NOMO-1 treated with DMSO at 0.1 percent for 48 hours (cell line): ENCODE data around the gene GIT1.
"Not testable (repeated sequence)": the region's sequence is repeated elsewhere in the genome, so short reads cannot be mapped to it uniquely, and the experiment has no call there.

Experiments
- DNase-seq: peaks from one replicate; lab custom pipeline; 2025; ENCODE audit not compliant: unreplicated experiment; lab: John Stamatoyannopoulos, UW

GIT1 gene

GRCh38 chr17:29567554-29568330 is 21.7 kb downstream of the GIT1 start:
- DNase-seq, result peak; percentile 75

DNA sequence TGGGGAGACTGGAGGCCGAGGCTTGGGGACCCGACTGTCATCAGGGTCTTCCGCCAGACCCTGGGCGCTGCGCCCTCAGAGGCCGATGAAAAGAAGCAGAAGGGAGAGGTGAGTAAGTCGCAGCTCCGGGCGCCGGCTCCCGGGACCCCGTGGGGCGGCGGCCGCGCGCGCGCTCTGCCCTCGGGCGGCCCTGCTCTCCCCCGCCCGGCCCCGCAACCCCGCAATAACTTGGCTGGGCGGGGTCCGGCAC is 22.2 kb downstream of the GIT1 start:
- DNase-seq, result no peak

DNA sequence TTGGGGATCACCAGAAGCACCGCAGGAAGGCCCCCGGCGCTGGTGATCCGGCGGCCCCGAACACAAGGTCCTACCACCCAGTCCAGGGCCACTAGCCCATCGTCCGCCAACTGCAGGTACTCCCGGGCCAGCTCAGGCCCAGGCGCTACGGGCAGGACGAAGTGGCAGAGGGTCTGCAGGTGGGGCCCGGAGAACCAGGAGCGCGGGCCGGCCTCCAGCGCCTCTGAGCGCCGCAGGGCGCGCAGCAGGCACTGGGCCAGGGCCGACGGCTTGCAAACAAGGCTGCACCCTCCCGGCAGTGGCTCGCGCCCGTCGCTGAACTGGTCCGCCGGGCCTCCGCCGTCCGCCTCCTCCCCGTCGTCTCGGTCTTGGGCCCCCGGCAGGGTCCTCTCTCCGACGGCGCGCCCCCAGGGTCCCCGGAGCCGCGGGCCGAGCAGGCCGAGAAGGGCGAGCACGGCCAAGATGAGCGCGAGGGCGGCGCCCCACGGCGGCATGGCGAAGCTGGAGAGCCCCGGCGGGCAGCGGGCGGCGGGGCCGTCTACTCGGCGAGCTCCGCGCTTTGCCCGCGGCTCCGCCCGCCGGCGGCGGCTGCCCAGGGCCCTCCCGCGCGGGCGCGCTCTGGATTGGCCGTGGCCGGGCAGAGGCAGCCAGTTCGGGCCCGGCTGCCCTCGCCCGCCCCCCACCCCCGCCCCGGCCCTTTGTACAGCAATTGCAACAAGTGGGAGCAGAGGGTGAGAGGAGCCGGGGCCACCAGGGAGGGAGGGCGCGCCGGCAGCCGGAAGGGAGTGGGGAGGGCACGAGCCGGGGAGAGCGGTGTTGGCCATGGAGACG is 22.8 kb downstream of the GIT1 start, which contains the start of gene ABHD15:
Gene ABHD15, minus strand, starts transcription at position 565 of the 831 bp plus-strand sequence. Its CDS starts 71 bp downstream, at position 494.
- peak; percentile 73 for DNase-seq

DNA sequence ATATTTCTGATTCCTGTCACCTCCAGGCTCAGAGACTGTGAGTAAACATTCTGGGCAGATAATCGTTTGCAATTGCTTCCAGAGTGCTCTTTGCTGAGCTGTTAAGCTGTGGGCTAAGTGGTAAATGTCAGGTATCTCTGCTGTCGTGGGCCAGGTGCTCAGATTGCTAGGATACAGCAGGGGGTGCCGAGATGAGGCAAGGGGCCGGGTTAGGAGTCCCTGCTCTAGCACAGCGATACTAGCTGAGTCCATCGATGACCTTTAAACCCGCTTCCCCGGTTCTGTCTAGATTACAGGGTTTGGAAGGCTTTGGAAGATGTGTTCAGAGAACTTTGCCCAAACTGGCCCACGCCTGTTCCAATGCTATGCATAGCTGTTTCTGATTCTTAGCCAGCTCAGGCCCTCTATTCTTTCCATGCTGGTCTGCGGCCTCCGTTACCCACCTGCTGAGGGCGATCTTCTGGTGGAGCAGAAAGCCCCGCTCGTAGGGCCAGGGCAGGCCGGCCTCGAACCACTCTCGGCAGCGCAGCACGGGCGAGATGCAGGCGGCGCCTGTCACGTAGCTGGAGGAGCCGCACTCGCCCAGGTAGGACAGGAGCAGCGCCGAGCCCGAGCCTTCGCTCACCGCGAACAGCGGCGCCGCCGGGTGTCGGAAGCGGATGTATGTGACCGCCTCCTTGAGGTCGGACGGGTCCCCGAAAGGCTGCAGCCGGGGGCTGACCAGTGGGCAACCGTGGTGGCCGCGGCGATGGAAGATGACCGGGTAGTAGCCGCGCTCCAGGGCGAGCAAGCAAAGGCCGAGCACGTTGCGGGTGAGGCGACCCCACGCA is 23.6 kb downstream of the GIT1 start:
- DNase-seq, result peak; percentile 25

DNA sequence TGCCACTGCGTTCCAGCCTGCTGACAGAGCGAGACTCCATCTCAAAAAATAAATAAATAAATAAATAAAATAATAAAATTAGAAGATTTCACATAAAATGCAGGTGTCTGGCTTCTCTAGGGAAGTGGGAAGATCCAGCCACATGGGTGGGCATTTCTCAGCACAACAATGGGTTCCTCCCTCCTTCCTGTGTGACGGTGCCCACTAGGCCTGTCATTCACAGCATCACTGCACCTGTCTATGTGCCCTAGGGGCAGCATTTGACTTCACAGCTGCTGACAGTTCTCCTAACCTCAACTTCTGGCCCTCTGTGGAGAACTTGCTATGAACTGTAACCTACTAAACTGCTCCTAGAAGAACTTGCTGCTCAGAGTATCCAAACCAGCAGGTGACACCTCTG is 25.6 kb downstream of the GIT1 start:
- no peak for DNase-seq

DNA sequence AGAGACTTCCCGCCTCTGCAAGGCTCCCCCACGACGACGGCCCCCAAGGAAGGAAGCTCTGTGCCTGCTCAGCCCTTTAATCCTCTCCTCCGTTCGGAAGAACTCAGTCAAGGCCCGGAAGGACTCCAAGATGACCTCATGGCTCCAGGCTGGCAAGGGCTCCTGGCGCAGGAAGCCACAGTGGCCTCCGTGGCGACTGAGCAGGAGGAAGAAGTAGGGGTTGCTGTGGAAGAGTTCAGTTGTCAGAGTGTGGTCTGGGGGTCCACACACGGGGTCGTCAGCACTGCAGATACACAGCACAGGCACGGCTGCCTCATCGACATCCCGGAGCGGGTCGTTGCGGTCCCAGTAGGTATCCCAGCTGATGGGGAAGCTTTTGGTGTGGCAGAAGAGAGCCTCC is 26.8 kb downstream of the GIT1 start:
- no peak for DNase-seq

DNA sequence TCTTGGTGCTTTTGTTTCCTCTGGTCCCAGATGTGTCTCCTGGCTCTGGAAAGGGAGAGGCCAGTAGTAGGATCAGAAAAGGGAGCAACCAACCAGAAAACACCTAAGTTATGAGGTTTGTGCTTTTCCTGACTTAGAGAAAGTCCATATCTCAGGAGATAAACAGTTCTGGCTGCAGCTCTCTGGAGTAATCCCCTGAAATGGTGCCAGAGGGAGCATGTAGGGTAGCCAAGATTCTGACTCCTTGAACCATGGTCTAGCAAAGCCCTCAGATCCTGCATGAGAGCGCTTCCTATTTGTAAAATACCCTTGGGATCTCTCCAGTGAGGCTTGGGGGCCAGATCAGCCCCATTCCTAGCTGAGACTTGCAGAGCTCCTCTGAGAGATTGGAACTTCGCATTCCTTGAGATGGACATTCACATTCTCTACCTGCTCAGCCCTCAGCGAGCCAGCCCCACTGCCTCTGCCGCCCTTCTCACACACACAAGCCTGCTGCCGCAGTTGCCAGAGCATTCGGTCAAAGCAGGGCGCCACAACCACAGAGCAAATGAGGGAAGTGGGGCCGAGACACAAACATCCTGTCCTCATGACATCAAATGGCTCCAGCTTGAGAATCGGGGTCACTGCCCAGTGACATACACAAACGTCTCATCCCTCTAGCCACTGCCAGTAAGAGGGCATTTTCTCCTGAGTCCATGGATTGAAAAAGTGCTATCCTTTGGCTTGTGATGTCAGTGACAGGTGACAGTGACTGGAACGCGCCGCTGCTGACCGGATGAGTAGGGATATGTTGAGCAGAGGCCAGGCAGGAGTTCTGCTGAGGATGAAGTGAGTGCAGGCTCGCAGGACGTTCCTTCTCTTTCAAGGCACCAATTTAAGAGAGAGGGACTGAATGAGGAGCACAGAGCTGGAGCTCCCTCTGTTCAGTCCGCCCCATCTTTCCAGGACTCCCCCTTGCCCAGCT is 27.6 kb downstream of the GIT1 start:
- DNase-seq, result peak; percentile 10

DNA sequence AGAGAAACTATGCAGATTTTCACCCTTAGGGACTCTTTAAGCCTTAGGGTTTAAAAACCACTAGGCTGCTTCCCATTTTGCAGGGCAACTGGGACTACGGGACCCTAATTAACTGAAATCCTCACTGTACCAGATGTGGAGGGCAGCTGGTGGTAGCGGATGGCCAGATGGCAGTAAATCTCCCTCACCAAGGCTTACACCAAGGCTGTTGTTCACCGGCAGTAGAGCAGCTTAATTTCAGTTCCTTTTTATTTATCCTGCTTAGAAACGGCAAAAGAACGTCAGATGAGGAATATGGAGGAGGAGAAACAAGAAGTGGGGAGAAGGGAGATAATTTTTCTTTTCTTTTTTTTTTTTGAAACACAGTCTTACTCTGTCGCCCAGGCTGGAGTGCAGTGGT is 29.1 kb downstream of the GIT1 start:
- peak; percentile 92 for DNase-seq

DNA sequence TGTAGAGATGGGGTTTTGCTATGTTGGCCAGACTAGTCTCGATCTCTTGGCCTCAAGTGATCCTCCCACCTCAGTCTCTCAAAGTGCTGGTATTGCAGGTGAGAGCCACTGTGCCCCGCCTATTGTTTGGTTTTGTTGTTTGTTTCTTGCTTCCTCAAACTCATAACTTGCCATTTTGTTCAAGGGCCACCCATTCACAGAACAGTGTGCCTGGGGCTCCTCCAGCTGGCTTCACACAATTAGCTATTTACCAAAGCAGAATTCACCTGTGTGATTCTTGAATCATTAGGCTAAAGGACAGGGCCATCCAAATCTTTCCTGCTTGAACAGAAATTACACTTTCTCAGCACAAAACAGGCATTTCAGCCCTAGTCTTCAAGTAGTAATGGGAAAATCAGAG is 29.8 kb downstream of the GIT1 start:
- no peak for DNase-seq

- DNase-seq, result not testable (repeated sequence)
Measured at GRCh38 chr17:29558139-29558538, 31.3 kb downstream of the GIT1 start.

GRCh38 chr17:29557739-29558116 is 31.7 kb downstream of the GIT1 start:
- no peak for DNase-seq

- DNase-seq, result no peak
Measured at GRCh38 chr17:29557085-29557738, 32.2 kb downstream of the GIT1 start.

GRCh38 chr17:29555840-29556239 is 33.6 kb downstream of the GIT1 start:
- DNase-seq, result no peak

DNA sequence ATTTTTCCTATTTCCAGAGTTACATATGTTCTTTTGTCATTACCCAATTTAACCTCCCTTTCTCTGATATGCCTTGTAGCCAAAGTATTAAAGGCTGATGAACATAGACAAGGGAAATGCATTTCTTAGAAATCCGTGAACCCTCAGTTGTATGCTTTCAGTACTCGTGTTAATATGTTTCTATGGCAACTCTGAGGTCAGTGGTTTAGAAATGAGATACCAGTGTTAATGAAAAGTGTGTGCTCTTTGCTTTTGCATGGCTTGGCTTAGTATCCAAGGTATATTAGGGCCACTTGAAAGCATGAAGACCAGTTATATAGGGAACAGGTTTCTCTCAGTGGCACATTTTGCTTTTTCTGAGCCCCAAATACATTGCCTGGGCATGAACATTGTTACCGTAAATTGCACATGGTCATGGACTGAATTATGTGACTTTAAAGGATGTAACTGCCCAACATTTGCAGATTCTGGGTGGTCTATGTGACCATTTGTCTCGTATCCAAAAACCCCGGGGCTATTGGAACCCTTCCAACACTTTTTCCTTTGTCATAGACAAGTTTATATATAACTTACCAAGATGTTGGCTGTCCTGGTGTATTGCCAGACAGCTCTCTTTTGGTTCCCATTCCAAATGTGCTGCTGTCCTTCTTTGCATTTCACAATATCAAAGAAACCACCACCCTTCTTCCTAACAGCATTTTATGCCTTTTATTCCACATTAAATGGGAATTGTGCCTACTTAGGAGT is 40.1 kb downstream of the GIT1 start:
- DNase-seq, result no peak

DNA sequence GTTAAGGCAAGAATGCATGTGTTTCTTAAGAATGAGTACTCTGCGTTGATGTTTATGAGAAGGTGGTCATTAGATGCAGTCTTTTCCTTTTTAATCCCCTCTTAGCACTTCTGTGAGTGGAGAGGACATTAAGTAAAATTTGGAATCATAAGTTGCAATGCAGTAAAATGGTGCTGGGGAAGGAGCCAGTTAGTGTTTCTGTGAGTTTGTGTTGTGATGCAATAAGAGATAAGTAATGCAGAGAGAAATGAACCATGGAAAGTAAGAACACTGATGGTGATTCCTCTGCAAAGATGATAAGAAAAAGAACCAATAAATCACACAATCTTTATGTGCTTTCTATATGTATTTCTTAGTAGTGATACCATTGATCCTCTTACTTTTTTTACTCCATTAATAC is 42.6 kb downstream of the GIT1 start:
- no peak for DNase-seq

DNA sequence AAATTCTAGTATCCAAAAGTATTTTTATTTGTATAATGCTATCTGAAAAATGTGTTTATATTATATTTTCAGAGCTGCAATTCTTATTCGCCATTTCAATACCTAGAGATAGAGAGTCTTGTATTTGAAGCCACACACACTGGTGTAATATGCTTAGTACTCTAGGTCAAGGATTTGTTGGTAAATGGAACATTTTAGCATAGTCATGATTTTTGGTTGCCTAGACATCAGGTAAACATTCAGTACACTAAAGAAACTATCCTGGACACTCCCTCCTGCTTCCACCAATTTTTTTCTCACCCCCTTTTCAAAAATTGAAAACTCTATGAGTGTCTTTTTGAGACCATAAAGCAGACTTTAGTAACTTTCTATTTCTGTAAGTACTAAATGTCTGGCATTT is 43.4 kb downstream of the GIT1 start:
- no peak for DNase-seq

- DNase-seq, result no peak
Measured at GRCh38 chr17:29544066-29544465, 45.4 kb downstream of the GIT1 start.

DNA sequence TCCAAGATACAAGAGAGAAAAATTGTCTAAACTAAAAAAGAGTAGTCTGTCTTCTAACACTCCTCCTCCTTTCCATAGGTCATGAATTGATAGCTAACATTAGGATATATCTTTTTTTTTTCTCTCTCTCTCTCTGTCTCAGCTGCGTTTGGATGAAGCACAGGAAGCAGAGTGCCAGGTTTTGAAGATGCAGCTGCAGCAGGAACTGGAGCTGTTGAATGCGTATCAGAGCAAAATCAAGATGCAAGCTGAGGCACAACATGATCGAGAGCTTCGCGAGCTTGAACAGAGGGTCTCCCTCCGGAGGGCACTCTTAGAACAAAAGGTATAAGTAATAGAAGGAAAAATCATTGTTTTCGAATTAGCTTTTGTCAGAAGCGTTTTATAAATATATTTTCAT is 55.5 kb downstream of the GIT1 start:
- DNase-seq, result no peak

DNA sequence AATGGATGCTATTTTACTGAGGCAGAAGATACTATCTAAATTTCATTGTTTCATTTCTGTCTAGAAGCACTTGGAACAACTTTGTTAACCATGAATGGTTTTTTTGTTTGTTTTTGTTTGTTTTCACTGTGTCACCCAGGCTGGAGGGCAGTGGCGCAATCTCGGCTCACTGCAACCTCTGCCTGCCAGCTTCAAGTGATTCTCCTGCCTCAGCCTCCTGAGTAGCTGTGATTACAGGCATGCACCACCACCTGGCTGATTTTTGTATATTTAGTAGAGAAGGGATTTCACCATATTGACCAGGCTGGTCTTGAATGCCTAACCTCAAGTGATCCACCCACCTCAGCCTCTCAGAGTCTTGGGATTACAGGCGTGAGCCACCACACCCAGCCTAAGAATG is 63.1 kb downstream of the GIT1 start:
- no peak for DNase-seq
